Epithelial cell of proximal tubule (primary cell): ENCODE results near the gene NVL. TPM values are rescaled to one million over a fixed set of nuclear protein-coding genes. Genes with fewer than 3 reads are reported as not detected.

Source experiments
- DNase-seq: peaks from one replicate; pipeline ENCODE4 v3.0.0-alpha.2; 2011; ENCODE audit warnings: low read depth
- H3K4me3 ChIP-seq: 2 replicates; pipeline ENCODE4 v1.5.1; 2011; ENCODE audit warnings: low read depth, mild to moderate bottlenecking, low read length
- CTCF ChIP-seq: conservative IDR thresholded peaks from 2 replicates; pipeline ENCODE4 v1.5.1; 2012; ENCODE audit warnings: low read depth, mild to moderate bottlenecking, low read length
- total RNA-seq: library from RNA; depleted of rRNA; stranded (reverse); fragments of >200 nt; gene quantifications from 2 replicates; pipeline ENCODE4 v1.2.3, GENCODE V29; 2015

NVL gene
- total RNA-seq, 1 donor from 2014 or later: 19.4 TPM

- no peak for DNase-seq
Measured at GRCh38 chr1:224256640-224257039, 73.3 kb downstream of the NVL start.

GRCh38 chr1:224253721-224254120 lies 76.3 kb downstream of the NVL start:
- DNase-seq: no peak
- TF ChIP-seq CTCF: no peak
- no peak overlapping the region for H3K4me3 ChIP-seq

More at GRCh38 chr1:224256640-224257039, 73.3 kb downstream of the NVL start:
- TF ChIP-seq CTCF: no peak
- H3K4me3 ChIP-seq: no peak overlapping the region

- TF ChIP-seq CTCF: no peak
- DNase-seq: no peak
Measured at GRCh38 chr1:224252479-224252878, 77.5 kb downstream of the NVL start.

GRCh38 chr1:224251741-224252146 lies 78.2 kb downstream of the NVL start:
- DNase-seq: no peak
- no peak overlapping the region for H3K4me3 ChIP-seq
- TF ChIP-seq CTCF: no peak

More at GRCh38 chr1:224252479-224252878, 77.5 kb downstream of the NVL start:
- H3K4me3 ChIP-seq: no peak overlapping the region

DNA sequence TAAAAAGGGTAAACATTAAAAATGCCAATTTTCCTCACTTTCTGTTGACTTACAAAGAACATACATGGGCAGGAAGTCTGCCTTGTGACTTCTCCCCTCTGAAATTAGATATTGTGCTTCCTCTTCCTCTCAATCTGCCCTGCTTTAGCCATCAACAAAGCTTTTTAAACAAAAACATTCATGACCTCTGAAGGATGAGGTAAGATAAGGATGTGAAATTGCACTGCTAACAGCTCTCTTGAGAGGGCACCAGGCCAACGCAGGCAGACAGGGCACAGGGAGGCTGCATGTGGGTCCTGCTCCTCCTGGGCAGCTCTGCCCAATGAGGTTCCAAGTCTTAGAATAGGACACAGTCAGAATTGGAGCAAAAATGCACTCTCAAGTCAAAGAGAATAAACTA lies 84.8 kb downstream of the NVL start:
- H3K4me3 ChIP-seq: no peak overlapping the region

GRCh38 chr1:224238756-224239155 lies 91.2 kb downstream of the NVL start:
- TF ChIP-seq CTCF: no peak

More for the DNA sequence above, 84.8 kb downstream of the NVL start:
- no peak for DNase-seq
- no peak for TF ChIP-seq CTCF

DNA sequence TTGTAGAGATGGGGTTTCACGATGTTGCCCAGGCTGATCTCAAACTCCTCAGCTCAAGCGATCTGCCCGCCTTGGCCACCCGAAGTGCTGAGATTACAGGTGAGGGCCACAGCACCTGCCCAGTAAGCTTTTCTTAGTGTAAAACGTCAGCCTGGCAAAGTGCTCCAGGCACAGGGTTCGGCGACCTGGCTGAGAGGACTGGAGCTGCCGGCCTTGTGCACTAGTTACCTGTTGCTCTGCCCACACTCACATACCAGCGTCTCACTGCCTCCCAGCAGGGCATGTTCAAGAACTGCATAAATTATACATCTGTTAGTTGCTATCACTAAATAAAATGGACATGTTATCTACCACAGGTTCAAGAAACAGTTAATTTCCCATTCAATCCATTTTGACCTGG lies 91.8 kb downstream of the NVL start:
- TF ChIP-seq CTCF: no peak
- DNase-seq: no peak
- no peak overlapping the region for H3K4me3 ChIP-seq

More at GRCh38 chr1:224238756-224239155, 91.2 kb downstream of the NVL start:
- no peak overlapping the region for H3K4me3 ChIP-seq
- no peak for DNase-seq
